Vagina (tissue), 2 donors: ENCODE data around the gene PRKCQ. TPM values are rescaled to one million over a fixed set of nuclear protein-coding genes. Genes with fewer than 3 reads are reported as not detected.

ENCODE experiments used
- DNase-seq, 2 donors: peaks; one replicate each; pipeline ENCODE4 v3.0.0-alpha.2; 2017; ENCODE audit errors: extremely low spot score in 2 of 2
- H3K27ac ChIP-seq: fragments of 200-600 bp; sonication (generic); one replicate; pipeline ENCODE4 v1.5.1; 2019
- H3K27me3 ChIP-seq: fragments of 200-600 bp; sonication (generic); one replicate; pipeline ENCODE4 v1.5.1; 2019
- H3K36me3 ChIP-seq, 2 donors: fragments of 200-600 bp; sonication (generic); one replicate each; pipeline ENCODE4 v1.5.1; 2017 to 2019
- H3K4me1 ChIP-seq: fragments of 200-600 bp; sonication (generic); one replicate; pipeline ENCODE4 v1.5.1; 2019
- H3K4me3 ChIP-seq, 2 donors: fragments of 200-600 bp; sonication (generic); 1 replicate in 1 of 2; 2 replicates in 1 of 2; pipeline ENCODE4 v1.5.1; 2016 to 2019
- H3K9me3 ChIP-seq: fragments of 200-600 bp; sonication (generic); one replicate; pipeline ENCODE4 v1.5.1; 2019
- CTCF ChIP-seq, 3 experiments: fragments of 450-650 bp in 2 of 3; fragments of 200-600 bp in 1 of 3; sonication (generic) in 1 of 3; IDR thresholded peaks; one replicate each; pipeline ENCODE4 v1.5.1; 2017 to 2019; ENCODE audit warnings: antibody characterized with exemption in 3 of 3, mild to moderate bottlenecking in 2 of 3, moderate library complexity in 2 of 3
- POLR2A ChIP-seq, 2 donors: fragments of 450-650 bp; IDR thresholded peaks; one replicate each; pipeline ENCODE4 v1.6.1; 2017; ENCODE audit warnings: antibody characterized with exemption in 2 of 2, mild to moderate bottlenecking in 2 of 2, moderate library complexity in 2 of 2
- POLR2AphosphoS5 ChIP-seq, 2 donors: sonication (generic); formaldehyde crosslinking; IDR thresholded peaks; one replicate each; pipeline ENCODE4 v1.9.0; 2017; ENCODE audit warnings: antibody characterized with exemption in 2 of 2, mild to moderate bottlenecking in 2 of 2, low read depth in 1 of 2; ENCODE audit not compliant: insufficient read depth in 1 of 2
- intact Hi-C: fragments of 100-400 bp; cut with DNase I; formaldehyde crosslinking; loops from one replicate; pipeline ENCODE4 v1.15.1; 2023
- total RNA-seq: library from RNA; depleted of rRNA; stranded (reverse); fragments of >200 nt; gene quantifications from one replicate; pipeline ENCODE4 v1.2.3, GENCODE V29; 2016

The PRKCQ gene
- total RNA-seq, 1 donor from 2014 or later = 3.7 TPM

- no peaks in the 10 kb centered on the region for H3K4me1 ChIP-seq
- no peaks in the 10 kb centered on the region for H3K27me3 ChIP-seq
- intact Hi-C loops = no loop called here
- no peak for DNase-seq
- no peaks in the 10 kb centered on the region for H3K9me3 ChIP-seq
- H3K4me3 ChIP-seq = no peak overlapping the region
- no peak for TF ChIP-seq POLR2AphosphoS5 (IDR thresholded peaks at IDR 0.05; ENCODE audit: insufficient read depth in 1 of 2, low read depth in 1 of 2)
- no peak for TF ChIP-seq POLR2A (IDR thresholded peaks at IDR 0.05)
- TF ChIP-seq CTCF (IDR thresholded peaks at IDR 0.05) = no peak
- no peaks in the 10 kb centered on the region for H3K36me3 ChIP-seq
- no peak overlapping the region for H3K27ac ChIP-seq
Observed at GRCh38 chr10:6539833-6540232, 40.2 kb downstream of the PRKCQ start.

DNA sequence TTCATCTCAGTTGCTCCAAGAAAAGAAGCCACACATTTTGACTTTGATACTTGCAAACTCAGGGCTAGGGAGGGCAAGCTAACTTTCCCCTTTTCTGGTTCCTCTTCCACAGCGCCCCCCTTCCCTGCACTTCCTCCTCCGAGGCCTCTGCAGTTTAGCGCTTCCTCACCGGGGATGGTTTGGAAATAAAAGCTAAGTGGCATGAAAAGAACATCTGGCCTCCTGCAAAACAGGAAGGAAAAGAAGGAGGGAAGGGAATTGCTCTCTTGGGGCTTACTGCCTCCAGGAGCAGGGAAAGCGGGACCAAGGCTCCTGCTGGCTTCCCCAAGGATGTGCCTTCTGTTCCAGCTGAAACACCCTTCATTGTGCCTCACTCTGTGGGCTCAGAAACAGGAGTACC lies 42.3 kb downstream of the PRKCQ start:
- DNase-seq = no peak
- H3K36me3 ChIP-seq = no peaks in the 10 kb centered on the region
- intact Hi-C loops = no loop called here
- H3K4me3 ChIP-seq = no peak overlapping the region
- no peak for TF ChIP-seq POLR2AphosphoS5 (IDR thresholded peaks at IDR 0.05; ENCODE audit: insufficient read depth in 1 of 2, low read depth in 1 of 2)
- H3K27me3 ChIP-seq = no peaks in the 10 kb centered on the region
- H3K4me1 ChIP-seq = no peaks in the 10 kb centered on the region
- H3K27ac ChIP-seq = no peak overlapping the region
- no peaks in the 10 kb centered on the region for H3K9me3 ChIP-seq

- no peak overlapping the region for H3K4me3 ChIP-seq
- no peaks in the 10 kb centered on the region for H3K9me3 ChIP-seq
- no peaks in the 10 kb centered on the region for H3K36me3 ChIP-seq
- H3K27me3 ChIP-seq = no peaks in the 10 kb centered on the region
- H3K27ac ChIP-seq = no peak overlapping the region
- no peaks in the 10 kb centered on the region for H3K4me1 ChIP-seq
- TF ChIP-seq CTCF (IDR thresholded peaks at IDR 0.05) (no peak), POLR2A (IDR thresholded peaks at IDR 0.05) (no peak), POLR2AphosphoS5 (IDR thresholded peaks at IDR 0.05; ENCODE audit: insufficient read depth in 1 of 2, low read depth in 1 of 2) (no peak)
- intact Hi-C loops = no loop called here
- no peak for DNase-seq
Observed at GRCh38 chr10:6536102-6536501, 44.0 kb downstream of the PRKCQ start.

- no peaks in the 10 kb centered on the region for H3K36me3 ChIP-seq
- H3K4me3 ChIP-seq = no peak overlapping the region
- no peak for TF ChIP-seq CTCF (IDR thresholded peaks at IDR 0.05)
- TF ChIP-seq POLR2A (IDR thresholded peaks at IDR 0.05) = no peak
- TF ChIP-seq POLR2AphosphoS5 (IDR thresholded peaks at IDR 0.05; ENCODE audit: insufficient read depth in 1 of 2, low read depth in 1 of 2) = no peak
- H3K4me1 ChIP-seq = no peaks in the 10 kb centered on the region
- H3K27me3 ChIP-seq = no peaks in the 10 kb centered on the region
- no peak overlapping the region for H3K27ac ChIP-seq
- H3K9me3 ChIP-seq = no peaks in the 10 kb centered on the region
- intact Hi-C loops = no loop called here
- no peak for DNase-seq
Observed at GRCh38 chr10:6535156-6535764, 44.8 kb downstream of the PRKCQ start.

DNA sequence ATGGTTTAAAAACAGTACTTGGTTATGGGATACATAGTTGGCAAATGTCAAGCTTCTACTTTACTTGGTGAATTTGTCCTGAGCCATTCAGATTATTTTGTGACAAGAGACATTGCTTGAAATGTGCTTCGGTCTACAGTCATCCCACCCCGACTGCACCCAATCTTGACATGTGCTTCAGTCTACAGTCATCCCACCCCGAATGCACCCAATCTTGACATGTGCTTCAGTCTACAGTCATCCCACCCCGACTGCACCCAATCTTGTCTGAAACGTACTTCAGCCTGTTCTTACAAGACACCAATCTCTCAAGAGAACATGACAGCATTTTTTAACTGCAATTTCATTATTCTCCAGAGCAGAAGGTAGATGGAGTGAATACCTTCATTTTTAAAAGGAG lies 47.8 kb downstream of the PRKCQ start:
- Histone ChIP-seq H3K36me3 (no peaks in the 10 kb centered on the region), H3K4me1 (no peaks in the 10 kb centered on the region), H3K9me3 (no peaks in the 10 kb centered on the region), H3K27ac (no peak overlapping the region), H3K27me3 (no peaks in the 10 kb centered on the region), H3K4me3 (no peak overlapping the region)
- DNase-seq = no peak
- TF ChIP-seq POLR2A (IDR thresholded peaks at IDR 0.05) = no peak
- no peak for TF ChIP-seq CTCF (IDR thresholded peaks at IDR 0.05)
- no peak for TF ChIP-seq POLR2AphosphoS5 (IDR thresholded peaks at IDR 0.05; ENCODE audit: insufficient read depth in 1 of 2, low read depth in 1 of 2)
- intact Hi-C loops = no loop called here
